HCEC 1CT (cell line): ENCODE measurements around the gene UQCRC2.
A peak's percentile ranks its signal among the peaks of the same experiment; 100 is the strongest.

Experiments used
- DNase-seq: peaks from one replicate; pipeline ENCODE4 v3.0.0-alpha.2; 2017

The UQCRC2 gene

DNA sequence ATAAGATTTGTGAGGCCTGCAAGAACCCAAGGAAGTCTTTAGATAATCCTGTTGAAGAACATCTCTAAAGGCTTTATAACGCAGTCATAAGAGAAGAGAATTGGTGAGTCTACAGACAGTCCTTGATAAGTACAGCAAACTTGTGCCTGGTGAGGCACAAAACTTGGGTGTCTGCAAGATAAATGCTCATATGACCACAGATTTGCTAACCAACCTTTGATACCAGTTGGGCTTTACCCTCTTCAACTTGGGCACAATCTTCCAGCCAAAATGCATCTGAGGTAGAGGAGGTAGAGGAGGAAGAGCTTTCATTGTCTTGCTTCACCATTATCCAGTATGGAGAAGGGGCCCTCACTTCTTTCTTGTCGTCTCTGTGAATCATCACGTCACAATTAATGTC, 30.9 kb downstream of the UQCRC2 start:
- no peak for DNase-seq

DNA sequence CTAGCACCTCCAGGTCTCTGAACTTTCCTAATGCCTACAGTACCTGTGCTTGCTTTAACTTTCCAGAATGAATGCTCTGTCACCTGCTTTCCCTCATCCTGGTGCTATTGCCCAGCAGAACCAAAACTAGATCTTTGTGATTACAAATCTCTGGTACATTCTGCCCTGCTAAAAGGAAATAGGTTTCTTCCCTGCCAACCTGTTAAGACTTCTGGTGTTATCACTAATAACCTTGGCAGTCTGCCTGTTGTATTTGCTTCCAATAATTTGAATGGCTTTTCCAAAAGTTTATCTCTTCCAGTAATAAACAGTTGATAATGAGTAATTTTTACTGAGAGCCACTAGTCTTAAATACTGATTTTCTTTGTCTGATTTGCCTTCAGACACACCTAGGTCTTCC, 32.4 kb downstream of the UQCRC2 start:
- no peak for DNase-seq

DNA sequence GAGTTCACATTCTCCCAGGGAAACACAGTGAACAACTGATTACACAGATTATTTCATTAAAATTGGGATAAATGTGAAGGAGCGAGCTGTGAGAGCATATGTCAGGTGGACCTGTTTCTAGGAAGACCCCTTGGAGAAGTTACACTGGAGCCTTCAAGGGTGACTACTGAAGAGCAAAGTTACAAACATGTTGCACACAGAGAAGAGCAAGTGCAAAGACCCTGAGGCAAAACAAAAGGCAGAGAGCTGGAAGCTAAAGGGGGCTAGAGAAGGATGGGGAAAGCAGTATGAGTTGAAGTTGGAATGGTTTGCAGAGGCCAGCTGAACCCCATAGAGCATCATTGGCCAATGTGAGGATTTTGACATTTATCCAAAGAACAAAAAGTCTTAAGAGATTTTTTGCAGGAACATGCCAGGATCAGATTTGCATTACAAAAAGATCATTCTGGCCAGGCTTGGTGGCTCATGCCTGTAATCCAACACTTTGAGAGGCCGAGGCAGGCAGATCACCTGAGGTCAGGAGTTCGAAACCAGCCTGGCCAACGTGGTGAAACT, 33.6 kb downstream of the UQCRC2 start:
- no peak for DNase-seq

DNA sequence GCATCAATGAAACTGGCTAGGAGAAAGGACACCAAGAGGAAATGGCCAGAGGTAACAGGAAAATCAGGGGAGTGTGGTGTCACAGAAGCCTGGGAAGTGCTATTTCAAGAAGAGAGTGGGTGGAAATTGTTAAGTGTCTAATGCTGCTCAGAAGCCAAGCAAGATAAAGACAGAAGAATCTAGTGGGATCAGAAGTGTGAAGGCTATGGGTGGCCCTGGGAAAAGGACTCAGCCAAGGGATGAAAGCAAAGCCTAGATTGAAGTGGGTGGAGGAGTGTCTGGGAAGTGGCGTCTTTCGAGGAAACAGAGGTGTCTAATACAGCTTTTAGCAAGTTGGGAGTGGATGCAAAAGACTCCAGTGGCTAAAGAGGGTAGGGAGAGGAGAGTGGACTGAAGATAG, 34.3 kb downstream of the UQCRC2 start:
- no peak for DNase-seq

DNA sequence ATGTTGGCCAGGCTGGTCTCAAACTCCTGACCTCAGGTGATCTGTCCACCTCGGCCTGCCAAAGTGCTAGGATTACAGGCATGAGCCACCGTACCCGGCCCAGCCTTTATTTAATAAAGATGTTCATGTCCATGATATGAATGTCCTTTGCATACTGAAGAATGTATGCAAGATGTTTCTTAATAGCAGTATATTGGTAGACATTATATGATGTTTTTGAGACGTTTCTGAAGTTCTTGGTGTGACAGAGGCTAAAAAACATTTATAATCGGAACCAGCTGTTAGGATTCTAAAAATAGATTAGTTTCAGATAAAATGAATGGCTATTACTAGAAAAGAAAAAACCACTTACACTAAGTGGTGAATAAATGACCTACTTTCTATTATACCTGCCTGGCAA, 36.0 kb downstream of the UQCRC2 start:
- DNase-seq = peak; percentile 18

DNA sequence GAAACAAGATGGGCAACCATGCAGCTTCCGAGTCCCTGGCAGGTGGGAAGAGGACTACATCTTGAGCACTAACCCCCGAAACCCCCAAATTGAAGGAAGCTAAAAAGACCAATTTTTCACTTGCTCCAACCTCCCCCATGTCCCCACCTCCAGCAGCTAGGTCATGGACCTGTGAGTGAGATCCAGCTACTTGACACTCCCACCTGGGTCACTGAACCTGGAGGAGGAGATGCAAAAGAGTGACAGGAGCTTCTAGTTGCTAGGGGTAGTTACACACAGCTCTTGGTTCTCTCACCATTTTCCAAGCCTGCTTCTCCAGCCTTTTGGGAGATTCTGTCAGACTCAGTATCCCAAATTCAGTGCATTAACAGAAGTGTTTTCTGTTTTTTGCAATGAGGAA, 36.6 kb downstream of the UQCRC2 start:
- no peak for DNase-seq

DNA sequence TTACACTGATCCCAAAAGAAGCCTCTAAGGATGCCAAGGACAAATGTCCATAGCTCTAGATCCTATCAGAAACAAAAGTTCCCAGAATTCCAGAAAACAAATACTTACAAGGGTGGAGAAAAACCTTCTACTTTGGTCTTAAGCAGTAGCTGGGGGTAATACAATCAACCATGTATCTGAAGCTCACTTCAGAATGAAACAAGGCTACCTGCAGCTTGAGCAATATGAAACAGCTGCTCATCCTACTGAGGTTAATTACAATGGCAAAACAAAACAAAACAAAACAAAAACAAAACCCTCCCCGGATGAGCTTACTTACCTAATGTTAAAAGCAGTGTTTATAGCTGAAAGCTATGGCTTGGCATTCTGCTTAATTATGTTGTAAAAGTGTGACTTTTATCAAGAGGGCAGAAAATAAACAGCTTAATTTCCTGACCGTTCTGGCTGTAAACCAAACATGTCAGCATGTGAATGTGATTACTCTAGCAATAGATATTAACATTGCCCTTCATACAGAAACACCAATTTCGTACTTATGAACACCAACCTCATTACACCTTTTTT, 37.3 kb downstream of the UQCRC2 start:
- DNase-seq = no peak

DNA sequence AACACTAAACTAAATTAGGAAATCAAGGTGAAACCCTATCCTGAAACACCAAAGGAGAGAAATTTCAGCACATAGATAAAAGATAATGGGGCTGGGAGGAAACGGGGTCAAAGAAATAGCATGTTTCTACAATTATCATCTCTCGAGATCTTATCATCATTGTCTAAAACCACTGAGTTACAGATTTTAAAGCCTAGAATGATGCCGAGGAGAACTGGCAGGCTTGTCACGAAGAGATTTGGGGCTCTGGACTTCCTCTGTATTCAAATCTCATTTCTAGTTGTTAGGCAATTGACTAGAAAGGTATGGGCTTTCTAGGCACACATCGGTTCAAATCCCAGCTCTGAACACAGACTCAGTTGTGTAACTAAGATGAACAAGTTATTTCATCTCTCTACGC, 38.5 kb downstream of the UQCRC2 start:
- no peak for DNase-seq

DNA sequence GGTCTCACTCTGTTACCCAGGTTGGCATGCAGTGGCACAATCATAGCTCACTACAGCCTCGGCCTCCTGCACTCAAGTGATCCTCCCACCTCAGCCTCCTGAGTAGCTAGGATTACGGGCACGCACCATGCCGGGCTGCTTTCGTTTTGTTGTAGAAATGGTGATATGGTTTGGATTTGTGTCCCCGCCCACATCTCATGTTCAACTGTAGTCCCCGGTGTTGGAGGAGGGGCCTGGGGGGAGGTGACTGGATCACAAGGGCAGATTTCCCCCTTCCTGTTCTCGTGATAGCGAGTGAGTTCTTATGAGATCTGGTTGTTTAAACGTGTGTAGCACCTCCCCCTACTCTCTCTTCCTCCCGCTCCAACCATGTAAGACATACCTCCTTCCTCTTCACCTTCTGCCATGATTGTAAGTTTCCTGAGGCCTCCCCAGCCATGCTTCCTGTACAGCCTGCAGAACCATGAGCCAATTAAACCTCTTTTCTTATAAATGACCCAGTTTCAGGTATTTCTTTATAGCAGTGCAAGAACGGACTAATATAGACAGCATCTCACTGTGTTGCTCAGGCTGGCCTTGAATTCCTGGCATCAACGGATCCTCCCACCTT, 41.8 kb downstream of the UQCRC2 start:
- no peak for DNase-seq

DNA sequence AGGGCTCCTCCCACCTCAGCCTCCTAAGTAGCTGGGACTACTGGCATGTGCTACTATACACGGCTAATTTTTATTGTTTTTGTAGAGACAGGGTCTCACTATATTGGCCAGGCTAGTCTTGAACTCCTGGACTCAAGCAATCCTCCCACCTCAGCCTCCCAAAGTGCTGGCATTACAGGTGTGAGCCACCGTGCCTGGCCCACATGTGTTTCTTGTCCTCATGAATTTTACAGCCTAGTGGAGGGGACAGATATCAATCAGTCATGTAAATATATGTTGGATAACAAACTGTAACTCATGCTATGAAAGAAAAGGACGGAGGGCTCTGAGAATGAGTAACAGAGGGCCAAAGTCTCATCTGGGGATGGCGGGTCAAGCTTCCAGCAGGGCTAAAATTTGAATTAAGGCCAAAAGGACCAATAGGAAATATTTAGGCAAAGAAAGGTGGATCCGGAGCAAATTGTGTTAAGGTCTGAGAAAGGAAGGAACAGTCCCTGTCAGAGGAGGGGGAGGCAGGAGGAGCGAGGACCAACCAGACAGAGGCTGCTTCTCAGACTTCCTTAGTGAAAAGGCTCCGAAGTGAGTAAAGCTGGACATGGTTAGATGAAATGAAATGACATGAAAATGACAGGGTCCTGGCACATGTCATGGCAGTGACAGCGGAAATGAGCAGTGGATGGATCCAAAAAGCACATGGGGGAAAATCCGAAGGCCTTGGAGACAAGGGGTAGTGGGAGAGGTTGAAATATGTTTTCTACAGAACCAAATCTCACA, 43.9 kb downstream of the UQCRC2 start:
- no peak for DNase-seq

DNA sequence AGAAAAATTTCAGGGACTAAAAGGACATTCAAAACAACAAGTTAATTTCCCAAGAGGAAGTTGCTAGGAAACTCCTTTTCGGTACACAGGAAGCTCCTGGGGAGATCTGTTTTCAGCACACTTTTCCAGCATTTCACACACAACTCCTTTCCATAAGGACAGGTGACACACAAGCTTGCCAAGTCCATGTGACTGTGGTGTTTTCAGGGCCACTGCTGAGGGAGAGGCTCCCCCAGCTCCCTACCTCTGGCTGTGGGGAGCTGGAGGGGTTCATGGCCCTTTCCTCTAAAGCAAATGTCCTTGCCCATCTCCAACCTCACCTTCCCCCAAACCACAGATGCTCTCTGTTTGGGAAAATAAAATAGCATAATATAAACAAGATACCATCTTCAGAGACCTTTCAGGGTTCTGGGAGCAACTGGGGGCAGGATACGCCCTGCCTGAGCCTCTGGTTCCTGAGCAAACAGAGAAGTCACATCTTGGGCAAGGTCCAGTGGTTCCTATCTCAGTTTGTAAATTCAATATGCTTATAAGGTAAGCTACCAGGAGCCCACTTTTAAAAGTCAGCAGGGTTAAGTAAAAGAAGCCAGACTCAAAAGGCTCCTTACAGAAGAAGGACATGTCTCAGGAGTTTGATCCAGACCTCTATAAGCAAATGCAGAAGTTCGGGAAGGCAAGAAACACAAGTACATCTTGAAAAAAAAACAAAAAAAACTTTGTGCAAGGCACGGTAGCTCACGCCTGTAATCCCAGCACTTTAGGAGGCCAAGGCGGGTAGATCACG, 44.7 kb downstream of the UQCRC2 start:
- no peak for DNase-seq

DNA sequence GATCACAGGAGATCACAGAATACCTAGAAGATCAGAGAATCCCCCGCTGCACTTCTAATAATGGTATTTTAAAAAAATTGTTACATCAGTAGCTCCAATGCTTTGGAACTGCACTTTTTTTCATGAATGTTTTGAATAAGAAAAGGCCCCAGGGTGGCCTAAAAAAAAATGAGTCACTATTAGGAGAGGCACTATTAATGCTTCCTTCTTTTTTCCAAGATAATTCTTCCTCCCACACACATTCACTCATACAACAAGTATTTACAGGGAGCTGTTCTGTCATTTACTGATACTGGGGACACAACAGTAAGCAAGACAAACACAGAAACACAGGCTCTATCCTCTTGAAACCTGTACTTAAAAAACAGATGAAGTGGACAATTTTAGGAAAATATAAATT, 48.4 kb downstream of the UQCRC2 start:
- DNase-seq = peak; percentile 59

DNA sequence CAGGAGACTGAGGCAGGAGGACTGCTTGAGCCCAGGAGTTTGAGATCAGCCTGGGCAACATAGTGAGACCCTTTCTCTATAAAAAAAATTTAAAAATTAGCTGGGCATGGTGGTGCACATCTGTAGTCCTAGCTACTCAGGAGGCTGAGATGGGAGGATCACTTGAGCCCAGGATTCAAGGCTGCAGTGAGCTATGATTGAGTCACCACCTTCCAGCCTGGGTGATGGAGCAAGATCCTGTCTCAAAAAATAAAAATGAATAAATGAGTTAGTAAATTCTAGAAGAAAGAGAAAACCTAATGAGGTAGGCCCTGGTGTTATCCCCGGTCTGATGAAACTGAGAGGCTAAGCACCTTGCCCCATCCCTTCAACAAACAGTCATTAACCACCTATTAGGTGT, 48.9 kb downstream of the UQCRC2 start:
- peak; percentile 35 for DNase-seq

DNA sequence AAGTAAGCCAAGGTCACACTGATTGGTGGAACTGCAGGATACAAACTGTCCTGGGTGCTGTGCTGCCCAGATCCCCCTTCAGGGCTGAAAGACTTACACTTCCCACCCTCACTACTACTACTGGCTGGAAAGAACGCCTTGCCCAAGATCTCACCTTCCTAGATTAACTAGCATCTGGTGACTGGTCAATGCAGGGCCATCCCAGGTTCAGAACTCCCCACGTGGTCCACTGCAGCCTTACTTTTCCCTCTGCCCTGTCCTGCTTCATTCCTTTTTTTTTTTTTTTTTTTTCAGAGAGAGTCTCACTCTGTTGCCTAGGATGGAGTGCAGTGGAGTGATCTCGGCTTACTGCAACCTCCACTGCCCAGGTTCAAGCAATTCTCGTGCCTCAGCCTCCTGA, 50.0 kb downstream of the UQCRC2 start:
- no peak for DNase-seq

DNA sequence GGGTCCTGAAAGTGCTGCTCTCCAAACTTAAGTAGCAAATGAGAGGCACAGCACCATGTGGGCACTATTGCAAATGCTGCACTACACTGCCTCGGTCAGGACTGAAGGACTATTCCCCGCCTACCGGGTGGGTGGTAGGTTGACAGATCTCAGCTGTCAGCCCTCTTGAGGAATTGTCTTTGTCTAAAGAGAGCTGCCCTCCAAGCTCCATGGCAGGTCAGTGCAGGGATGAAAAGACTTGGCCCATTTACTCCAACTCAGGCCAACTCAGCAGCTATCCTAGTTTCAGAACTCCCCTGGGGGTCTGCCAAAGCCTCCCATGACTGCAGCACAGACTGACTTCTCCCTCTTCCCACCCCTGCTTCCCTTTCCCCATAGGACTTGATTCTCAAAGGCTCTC, 51.2 kb downstream of the UQCRC2 start:
- DNase-seq = no peak

DNA sequence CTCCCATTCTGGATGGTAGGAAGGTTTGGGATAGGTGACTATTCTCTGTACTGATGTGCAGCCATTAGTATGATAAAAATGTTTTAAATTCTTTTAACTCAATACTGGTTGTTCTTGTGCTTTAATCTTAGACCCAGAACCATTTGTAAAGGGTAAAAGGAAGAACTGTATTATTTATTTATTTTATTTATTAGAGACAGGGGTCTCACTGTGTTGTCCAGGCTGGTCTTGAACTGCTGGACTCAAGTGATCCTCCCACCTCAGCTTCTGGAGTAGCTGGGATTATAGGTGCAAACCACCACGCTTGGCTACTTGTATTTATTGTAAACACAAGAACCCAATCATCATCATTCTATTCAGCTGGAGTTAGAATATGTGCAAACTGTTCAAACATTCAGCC, 52.6 kb downstream of the UQCRC2 start:
- DNase-seq = no peak

DNA sequence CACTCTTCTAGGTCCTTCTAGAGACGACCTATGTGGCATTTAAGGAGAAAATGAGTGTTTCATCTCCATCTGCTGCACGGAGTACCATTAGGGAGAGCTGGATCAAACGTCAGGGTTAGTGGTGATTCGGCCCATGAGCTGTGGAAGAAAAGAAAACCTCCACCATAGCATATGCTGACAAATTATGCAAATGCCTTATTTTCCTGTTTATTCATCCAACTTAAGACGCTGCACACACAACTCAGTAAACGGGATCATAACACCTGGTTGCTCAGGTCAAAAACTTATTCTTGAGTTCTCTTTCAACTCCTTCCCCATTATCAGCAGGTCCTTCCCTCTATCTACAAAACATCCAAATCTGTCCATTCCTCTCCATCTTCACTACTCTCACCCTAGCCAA, 53.5 kb downstream of the UQCRC2 start:
- DNase-seq = no peak

DNA sequence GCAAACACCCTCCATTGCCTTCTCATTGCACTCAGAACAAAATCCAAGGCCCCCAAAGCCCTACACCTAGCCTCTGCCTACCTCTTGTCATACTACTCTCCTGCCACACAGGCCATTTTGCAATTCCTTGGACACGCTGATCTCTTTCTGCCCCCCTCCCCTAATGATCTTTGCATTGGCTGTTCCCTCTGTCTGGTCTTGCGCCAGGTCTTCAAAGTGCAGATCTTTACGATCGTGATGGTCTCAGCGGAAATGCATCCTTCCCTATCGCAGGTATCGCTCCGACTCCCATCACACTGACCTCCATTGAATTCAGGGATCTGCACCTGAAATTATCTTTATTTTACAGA, 54.0 kb downstream of the UQCRC2 start:
- no peak for DNase-seq

DNA sequence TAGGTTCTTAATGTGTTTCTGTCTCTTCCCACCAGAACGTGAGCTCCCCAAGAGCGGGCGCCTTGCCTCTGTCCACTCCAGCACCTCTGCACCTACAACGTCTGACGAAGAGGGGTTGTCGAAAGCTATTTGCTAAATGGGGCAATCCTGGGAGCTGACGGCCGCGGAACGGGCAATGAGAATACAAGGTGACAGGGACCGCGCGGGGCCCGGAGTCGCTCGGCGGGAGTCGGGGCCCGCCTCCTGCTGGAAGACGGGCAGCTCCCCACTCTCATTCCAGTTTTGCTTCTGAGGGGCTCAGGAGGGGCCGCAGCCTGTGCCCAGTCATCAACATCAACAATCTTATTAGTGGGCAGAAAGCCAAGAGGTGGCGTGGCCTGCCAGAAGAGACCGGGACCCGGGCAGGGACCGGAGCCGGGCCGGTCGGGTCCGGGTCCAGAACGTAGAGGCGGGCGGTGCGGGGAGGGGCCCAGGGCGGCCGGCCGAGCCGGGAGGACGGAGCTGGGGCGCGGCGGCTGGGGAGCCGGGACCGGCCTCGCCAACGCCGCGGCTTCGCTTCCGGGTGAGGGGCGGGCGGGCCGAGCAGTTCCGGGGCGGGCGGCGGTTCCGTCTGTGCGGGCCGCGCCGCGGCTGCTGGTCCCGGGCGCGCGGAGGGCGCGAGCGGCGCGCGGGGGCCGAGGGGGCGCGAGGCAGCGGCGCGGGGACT, 54.5 kb downstream of the UQCRC2 start, which contains the start of gene MOSMO:
TSS of gene MOSMO (plus strand) at position 603 of the 706 bp plus-strand sequence. CDS start 191 bp downstream, outside the sequence.
- peak; percentile 70 for DNase-seq

DNA sequence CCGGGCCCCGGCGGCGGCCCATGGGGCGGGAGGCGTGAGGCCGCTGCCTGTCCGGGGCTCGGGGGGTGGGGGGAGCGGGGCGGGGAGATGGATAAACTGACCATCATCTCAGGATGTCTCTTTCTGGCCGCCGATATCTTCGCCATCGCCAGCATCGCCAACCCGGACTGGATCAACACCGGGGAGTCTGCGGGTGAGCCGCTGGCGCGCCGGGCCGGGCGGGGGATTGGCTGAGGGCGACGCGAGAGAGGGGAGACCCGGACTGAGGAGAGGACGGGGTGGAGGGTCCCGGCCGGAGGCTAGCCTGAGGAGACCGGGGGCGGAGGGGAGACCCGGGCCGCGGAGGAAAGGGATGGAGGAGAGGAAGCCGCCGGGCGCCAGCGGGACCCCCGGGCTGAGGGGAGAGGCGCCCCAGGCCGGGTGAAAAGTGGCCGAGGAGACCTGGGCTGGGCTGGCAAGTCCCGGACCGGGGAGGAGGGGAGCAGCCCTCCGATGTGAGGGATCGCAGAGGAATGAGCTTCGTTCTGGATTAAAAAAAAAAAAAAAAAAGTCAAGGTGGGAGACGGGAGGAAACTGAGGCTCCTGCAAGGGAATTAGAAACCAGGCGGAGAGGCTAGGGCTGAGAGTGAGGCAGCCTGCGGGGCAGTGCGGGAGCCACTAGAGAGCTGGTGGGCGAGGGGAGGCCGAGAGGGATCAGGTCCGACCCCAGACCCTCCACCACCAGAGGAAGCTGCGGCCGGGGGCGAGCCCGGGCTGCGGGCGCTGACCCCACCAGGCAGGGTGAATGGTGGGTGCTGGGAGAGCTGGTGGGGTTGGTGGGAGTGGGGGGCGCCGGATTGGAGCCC, 55.3 kb downstream of the UQCRC2 start:
- DNase-seq = no peak

DNA sequence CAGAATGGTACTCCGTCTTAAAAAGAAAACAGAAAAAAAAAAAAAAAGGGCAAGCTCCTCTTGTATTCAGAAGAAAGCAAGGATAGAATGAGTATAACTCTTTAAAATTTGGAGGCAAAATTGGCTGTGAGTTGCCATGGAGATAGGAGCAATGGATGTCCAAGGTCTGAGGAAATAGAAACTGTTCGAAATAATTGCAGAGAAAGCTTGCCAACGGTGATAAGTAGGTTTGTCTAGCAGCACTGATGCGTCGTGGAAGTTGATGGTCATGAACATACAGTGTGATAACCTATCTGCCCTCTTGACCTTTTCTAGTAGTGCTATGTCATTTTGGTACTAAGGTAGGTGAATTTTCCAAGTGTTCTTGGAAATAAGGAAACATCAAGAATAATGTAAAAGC, 57.7 kb downstream of the UQCRC2 start:
- DNase-seq = no peak

DNA sequence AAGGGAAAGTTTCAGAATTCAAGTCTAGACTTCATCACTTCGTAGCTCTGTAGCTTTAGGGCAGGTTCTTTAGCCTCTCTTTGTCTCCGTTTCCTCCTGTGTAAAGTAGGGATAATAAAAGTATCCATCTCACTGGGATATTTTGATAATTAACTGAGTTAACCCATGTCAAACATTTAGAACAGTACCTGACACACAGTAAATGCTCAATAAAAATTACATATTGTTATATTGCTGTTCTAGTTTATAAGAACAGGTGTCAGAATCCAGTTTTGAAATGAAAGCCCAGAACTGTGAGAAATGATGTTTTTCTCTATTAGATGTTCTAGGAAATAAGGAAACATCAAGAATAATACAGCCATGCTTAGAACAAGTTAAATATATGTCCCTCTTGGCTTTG, 59.1 kb downstream of the UQCRC2 start:
- DNase-seq = no peak
